A673 (cell line): Measurements from ENCODE around the gene DACH2. TPM values are rescaled to one million over a fixed set of nuclear protein-coding genes. Genes with fewer than 3 reads are reported as not detected.

ENCODE experiments used
- BruUV-seq: library from RNA; stranded (reverse); fragments of 400-500 nt; replicated peaks from 2 replicates; lab custom pipeline; 2021; lab: Mats Ljungman, UMichigan
- CTCF ChIA-PET: fragments of 300-600 bp; sonication (Branson Sonifier 250); formaldehyde crosslinking; loops from one replicate; lab custom pipeline; 2022; ENCODE audit warnings: antibody characterized with exemption; lab: Charles Lee
- POLR2A ChIA-PET: fragments of 300-600 bp; sonication (Branson Sonifier 250); formaldehyde crosslinking; loops from one replicate; lab custom pipeline; 2022; ENCODE audit warnings: antibody characterized with exemption; ENCODE audit not compliant: low non-redundant PET; lab: Charles Lee
- DNase-seq: peaks from one replicate; pipeline ENCODE4 v3.0.0-alpha.2; 2015; ENCODE audit warnings: low spot score
- H3K27ac ChIP-seq: fragments of 200-600 bp; sonication (generic); 2 replicates; pipeline ENCODE4 v1.5.1; 2016; ENCODE audit warnings: mixed run types, low read depth, mild to moderate bottlenecking, mixed read lengths, antibody characterized with exemption, low read length; ENCODE audit not compliant: poor library complexity, severe bottlenecking
- H3K27me3 ChIP-seq: fragments of 200-600 bp; sonication (generic); replicated peaks from 2 replicates; pipeline ENCODE4 v1.6.1; 2017; ENCODE audit warnings: mixed run types, low read depth, mild to moderate bottlenecking, mixed read lengths, antibody characterized with exemption, low read length; ENCODE audit not compliant: insufficient read depth, poor library complexity
- H3K36me3 ChIP-seq: fragments of 200-600 bp; sonication (generic); 2 replicates; pipeline ENCODE4 v1.6.1; 2016; ENCODE audit warnings: mixed run types, mild to moderate bottlenecking, mixed read lengths, antibody characterized with exemption, low read length; ENCODE audit not compliant: insufficient read depth, poor library complexity, severe bottlenecking
- H3K4me1 ChIP-seq: fragments of 200-600 bp; sonication (generic); 2 replicates; pipeline ENCODE4 v1.6.1; 2017; ENCODE audit warnings: mixed run types, mild to moderate bottlenecking, mixed read lengths, antibody characterized with exemption, low read length; ENCODE audit not compliant: insufficient read depth, poor library complexity, severe bottlenecking
- H3K4me3 ChIP-seq: fragments of 200-600 bp; sonication (generic); 2 replicates; pipeline ENCODE4 v1.5.1; 2016; ENCODE audit warnings: low read depth, mixed run types, mild to moderate bottlenecking, mixed read lengths, low read length; ENCODE audit not compliant: poor library complexity, severe bottlenecking
- H3K9me3 ChIP-seq: fragments of 200-600 bp; sonication (generic); 2 replicates; pipeline ENCODE4 v1.6.1; 2016; ENCODE audit warnings: mixed run types, low read depth, mild to moderate bottlenecking, mixed read lengths, antibody characterized with exemption, low read length; ENCODE audit not compliant: poor library complexity, severe bottlenecking
- EZH2 ChIP-seq: fragments of 200-600 bp; sonication (generic); IDR thresholded peaks from 2 replicates; pipeline ENCODE4 v1.6.1; 2017; ENCODE audit warnings: borderline replicate concordance, low read depth, mild to moderate bottlenecking, mixed read lengths, antibody characterized with exemption, low read length; ENCODE audit not compliant: poor library complexity, severe bottlenecking
- intact Hi-C: fragments of 100-400 bp; cut with micrococcal nuclease; formaldehyde crosslinking; loops from one replicate; pipeline ENCODE4 v1.10.0; 2022; ENCODE audit not compliant: unreplicated experiment
- total RNA-seq: library from RNA; stranded (reverse); gene quantifications from 2 replicates; pipeline ENCODE4 v1.2.3, GENCODE V29; 2021
- TF ChIP-seq, protein P1 (sequence below): fragments of 300-800, 200-600 bp; sonication (generic); conservative IDR thresholded peaks from 2 replicates; pipeline ENCODE4 v1.5.1; 2017; ENCODE audit warnings: low read depth, mild to moderate bottlenecking, antibody characterized with exemption, low read length, moderate library complexity, mixed read lengths

DACH2 gene
- total RNA-seq, 1 experiment from 2014 or later: not detected

GRCh38 chrX:86137071-86137470, 11.2 kb upstream of the DACH2 start:
- Histone ChIP-seq H3K4me1 (no peaks in the 10 kb centered on the region), H3K9me3 (no peaks in the 10 kb centered on the region), H3K27me3 (no peaks in the 10 kb centered on the region), H3K4me3 (no peak overlapping the region), H3K36me3 (no peaks in the 10 kb centered on the region), H3K27ac (no peak overlapping the region)
- TF ChIP-seq EZH2: no peak
- TF ChIP-seq, protein P1, sequence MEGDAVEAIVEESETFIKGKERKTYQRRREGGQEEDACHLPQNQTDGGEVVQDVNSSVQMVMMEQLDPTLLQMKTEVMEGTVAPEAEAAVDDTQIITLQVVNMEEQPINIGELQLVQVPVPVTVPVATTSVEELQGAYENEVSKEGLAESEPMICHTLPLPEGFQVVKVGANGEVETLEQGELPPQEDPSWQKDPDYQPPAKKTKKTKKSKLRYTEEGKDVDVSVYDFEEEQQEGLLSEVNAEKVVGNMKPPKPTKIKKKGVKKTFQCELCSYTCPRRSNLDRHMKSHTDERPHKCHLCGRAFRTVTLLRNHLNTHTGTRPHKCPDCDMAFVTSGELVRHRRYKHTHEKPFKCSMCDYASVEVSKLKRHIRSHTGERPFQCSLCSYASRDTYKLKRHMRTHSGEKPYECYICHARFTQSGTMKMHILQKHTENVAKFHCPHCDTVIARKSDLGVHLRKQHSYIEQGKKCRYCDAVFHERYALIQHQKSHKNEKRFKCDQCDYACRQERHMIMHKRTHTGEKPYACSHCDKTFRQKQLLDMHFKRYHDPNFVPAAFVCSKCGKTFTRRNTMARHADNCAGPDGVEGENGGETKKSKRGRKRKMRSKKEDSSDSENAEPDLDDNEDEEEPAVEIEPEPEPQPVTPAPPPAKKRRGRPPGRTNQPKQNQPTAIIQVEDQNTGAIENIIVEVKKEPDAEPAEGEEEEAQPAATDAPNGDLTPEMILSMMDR: no peak
- ChIA-PET CTCF (no interaction called here), POLR2A (no interaction called here)
- DNase-seq: no peak
- intact Hi-C loops: no loop called here
- BruUV-seq: no TSS peak

DNA sequence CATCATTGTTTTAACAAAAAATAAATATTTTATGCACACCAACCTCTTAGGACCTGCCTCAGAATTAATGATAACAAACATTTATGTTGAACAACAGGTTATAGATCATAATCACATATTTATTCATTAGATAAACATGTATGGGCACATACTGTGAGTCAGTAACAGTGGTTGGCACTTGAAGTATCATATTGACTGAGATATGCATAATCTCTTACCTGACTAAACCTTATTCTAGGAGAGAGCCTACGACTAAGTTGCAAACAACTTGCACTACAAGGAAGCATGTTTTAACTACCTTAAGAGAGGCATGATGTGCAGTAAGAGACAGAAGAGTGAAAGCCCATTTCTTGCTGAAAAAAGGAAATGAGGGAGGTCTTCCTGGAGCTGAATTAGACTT, 6.5 kb upstream of the DACH2 start:
- Histone ChIP-seq H3K4me1 (no peaks in the 10 kb centered on the region), H3K27me3 (no peaks in the 10 kb centered on the region), H3K9me3 (no peaks in the 10 kb centered on the region), H3K36me3 (no peaks in the 10 kb centered on the region), H3K27ac (no peak overlapping the region), H3K4me3 (no peak overlapping the region)
- no TSS peak for BruUV-seq
- no peak for DNase-seq
- intact Hi-C loops: no loop called here
- TF ChIP-seq, protein P1: no peak
- no peak for TF ChIP-seq EZH2
- POLR2A ChIA-PET: no interaction called here
- CTCF ChIA-PET: no interaction called here

GRCh38 chrX:86146102-86146501, 2.1 kb upstream of the DACH2 start:
- no TSS peak for BruUV-seq
- intact Hi-C loops: no loop called here
- ChIA-PET CTCF (no interaction called here), POLR2A (no interaction called here)
- peaks cover 16% of the 10 kb centered on the region for H3K27me3 ChIP-seq
- no peak overlapping the region for H3K27ac ChIP-seq
- DNase-seq: no peak
- H3K36me3 ChIP-seq: no peaks in the 10 kb centered on the region
- no peak overlapping the region for H3K4me3 ChIP-seq
- TF ChIP-seq, protein P1: no peak
- TF ChIP-seq EZH2: no peak
- no peaks in the 10 kb centered on the region for H3K4me1 ChIP-seq
- no peaks in the 10 kb centered on the region for H3K9me3 ChIP-seq
